GM21423 (cell line): ENCODE measurements around the gene SMIM32.

Experiments
- ATAC-seq: cut with Tn5 transposase; IDR thresholded peaks from one replicate; pipeline ENCODE4 v1.9.1; 2021; ENCODE audit warnings: mild to moderate bottlenecking, moderate library complexity; ENCODE audit not compliant: unreplicated experiment

The SMIM32 gene

DNA sequence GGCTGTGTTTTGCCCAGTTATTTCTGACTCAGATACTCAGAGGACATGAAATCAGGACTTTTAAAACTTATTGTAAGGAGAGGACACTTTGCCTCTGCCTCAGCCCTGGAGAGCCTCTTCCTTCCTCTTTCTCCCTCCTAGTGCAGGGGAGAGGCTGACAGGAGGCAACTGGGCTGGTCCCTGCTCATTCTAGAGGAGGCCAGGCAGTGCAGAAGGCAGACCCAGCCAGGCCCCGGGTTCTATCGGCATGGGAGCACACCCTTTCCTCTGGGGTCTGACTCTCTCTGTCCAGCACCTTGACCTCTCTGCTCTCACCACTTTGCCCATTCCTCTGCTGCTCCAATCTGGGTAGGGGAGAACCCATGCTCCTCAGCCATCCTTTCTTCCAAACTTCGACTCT lies 16.0 kb upstream of the SMIM32 start:
- ATAC-seq, result no peak

GRCh38 chr5:136207631-136208030 lies 14.7 kb upstream of the SMIM32 start:
- no peak for ATAC-seq

DNA sequence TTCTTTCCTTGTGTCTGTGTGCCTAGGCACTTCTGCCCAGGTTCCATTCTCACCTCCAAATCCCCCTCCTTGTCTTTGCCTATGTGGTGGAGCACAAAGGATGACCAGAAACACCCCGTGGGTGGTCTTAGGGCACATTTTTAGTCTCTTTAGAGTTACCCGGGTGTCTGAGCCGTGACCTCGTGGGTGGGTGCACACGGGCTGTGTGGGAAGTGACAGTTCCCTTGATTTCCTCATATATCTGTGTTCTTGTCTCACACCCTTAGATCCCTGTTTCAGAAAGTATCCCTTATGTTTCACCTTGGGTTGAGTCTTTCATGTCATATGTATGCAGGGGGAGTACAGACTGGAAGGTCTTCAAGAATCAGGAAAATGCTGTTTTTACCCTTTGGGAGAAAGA lies 13.4 kb upstream of the SMIM32 start:
- ATAC-seq, result no peak

DNA sequence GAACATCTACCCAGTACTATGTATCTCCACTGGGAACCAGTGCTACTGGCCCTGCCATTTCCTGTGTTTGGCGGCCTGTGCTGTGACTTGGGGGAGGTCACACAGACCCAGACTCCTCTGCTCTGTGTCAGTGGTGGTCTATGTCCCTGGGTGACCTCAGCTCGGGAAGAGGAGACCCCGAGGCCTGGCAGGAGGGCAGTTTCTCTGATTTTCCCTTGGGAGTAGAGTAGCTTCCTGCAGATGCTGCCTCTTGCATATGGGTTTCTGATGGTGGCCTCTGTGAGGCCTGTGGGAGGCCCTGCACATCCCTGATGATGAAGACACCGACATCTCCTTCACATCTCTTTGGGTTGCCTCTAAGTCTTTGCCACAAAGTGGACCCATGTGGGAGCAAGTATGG lies 13.0 kb upstream of the SMIM32 start:
- no peak for ATAC-seq

GRCh38 chr5:136205061-136205702 lies 12.2 kb upstream of the SMIM32 start:
- no peak for ATAC-seq

- no peak for ATAC-seq
These were observed 10.5 kb upstream of the SMIM32 start for GRCh38 chr5:136203303-136203922.

- ATAC-seq, result no peak
These were observed 9.7 kb upstream of the SMIM32 start for GRCh38 chr5:136202469-136203205.

GRCh38 chr5:136201870-136202269 lies 8.9 kb upstream of the SMIM32 start:
- ATAC-seq, result no peak

- ATAC-seq, result no peak
These were observed 7.8 kb upstream of the SMIM32 start for GRCh38 chr5:136200761-136201160.

DNA sequence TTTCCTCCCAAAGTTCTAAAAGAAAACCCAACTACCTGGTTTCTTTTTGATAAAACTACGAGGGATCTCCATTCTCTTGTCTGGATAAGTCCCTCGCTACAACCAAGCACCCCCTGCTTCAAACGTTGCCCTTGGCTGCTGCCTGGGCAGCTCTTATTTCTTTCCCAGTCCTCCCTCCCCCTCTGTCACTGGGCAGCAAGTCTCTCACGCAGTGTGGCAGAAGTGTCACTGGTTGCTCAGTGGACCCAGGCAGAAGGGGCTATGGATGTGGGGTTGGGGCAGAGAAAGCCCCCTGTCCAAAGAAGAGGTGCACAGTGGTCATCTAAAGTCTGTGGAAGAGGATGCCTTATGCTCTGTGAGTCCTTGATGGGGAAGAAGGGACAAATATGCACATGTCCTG lies 7.2 kb upstream of the SMIM32 start:
- ATAC-seq, result no peak

GRCh38 chr5:136199408-136199807 lies 6.4 kb upstream of the SMIM32 start:
- no peak for ATAC-seq

DNA sequence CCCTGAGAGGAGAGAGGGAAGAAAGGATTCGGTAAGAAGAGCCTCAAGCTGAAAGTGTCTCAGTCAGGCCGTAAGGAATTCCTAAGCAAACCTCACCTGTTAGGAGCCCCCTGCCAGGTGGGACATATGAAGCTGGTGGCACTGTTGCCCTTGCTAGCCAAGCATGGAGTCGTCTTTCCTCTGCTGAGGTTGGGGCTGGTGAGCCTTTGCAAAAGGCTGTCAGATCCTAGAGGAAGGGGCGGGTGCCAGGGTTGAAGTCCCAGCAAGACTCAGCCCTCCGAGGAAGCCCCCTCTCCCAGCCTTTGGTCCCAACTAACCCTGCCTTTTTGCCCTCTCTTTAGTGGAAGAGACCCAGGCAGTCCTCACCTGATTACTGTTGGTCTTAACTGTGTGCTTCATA lies 5.5 kb upstream of the SMIM32 start:
- no peak for ATAC-seq

- no peak for ATAC-seq
These were observed 4.6 kb upstream of the SMIM32 start for GRCh38 chr5:136197462-136198142.

DNA sequence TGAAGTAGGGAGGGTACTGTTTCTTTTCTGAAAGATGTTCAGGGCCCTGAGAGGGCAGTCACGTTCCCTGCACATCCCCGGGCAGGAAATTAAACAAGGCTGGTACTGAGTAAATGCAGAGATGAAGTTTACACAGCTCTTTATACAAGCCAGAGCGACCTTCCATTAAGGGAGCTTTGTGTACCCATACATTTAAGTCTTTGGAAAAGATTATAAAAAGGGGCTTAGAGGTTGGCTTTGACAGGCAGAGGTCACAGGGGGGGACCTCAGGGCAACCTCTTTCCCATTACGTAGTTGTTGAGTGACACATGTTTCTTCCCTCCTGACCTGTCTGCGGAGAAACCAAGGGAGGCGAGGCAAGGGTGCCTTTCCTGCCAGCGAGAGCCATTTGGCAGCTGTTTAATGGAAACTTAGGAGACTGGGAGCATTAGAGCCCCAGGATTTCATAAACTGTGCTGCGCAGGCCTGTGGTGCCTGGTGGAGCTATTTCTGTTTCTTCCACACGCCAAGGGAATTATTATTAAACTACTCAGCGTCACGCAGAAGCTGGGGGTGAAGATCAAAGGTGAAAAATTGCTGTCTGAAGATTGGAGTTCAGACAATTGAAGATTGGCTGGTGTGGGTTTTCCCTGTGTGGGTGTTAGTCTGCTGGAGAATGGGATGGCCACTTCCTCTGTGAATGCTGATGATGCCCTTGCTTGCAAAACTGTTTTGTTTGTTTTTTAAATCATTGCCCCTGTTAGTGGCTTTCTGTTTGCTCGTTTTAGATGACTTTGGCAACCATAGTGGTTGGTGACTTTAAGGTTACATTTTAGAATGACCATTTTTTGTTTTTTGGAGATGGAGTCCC lies 3.2 kb upstream of the SMIM32 start:
- ATAC-seq, result no peak

GRCh38 chr5:136194576-136194975 lies 1.6 kb upstream of the SMIM32 start:
- ATAC-seq, result no peak

GRCh38 chr5:136193322-136193935 lies 467 bp upstream of the SMIM32 start:
- ATAC-seq, result no peak

GRCh38 chr5:136192015-136192525 lies 892 bp downstream of the SMIM32 start:
- no peak for ATAC-seq

GRCh38 chr5:136191304-136192014 lies 1.5 kb downstream of the SMIM32 start:
- no peak for ATAC-seq

GRCh38 chr5:136190904-136191303 lies 2.1 kb downstream of the SMIM32 start:
- ATAC-seq, result no peak
